ENCODE results near the gene EEF1AKMT1.

GRCh38 chr13:20686167-20686566 is 87.6 kb downstream of the EEF1AKMT1 start:
- TF ChIP-seq CTCF (conservative IDR thresholded peaks at IDR 0.05) = no peak
- no peak for TF ChIP-seq ZFX (IDR thresholded peaks at IDR 0.05)
